Superior temporal gyrus (tissue), 1 donor: ENCODE measurements around the gene IL18RAP.
A peak's percentile ranks its signal among the peaks of the same experiment; 100 is the strongest.

Experiments
- DNase-seq: peaks from one replicate; pipeline ENCODE4 v3.0.0-alpha.2; 2016; ENCODE audit errors: extremely low spot score

Gene IL18RAP

DNA sequence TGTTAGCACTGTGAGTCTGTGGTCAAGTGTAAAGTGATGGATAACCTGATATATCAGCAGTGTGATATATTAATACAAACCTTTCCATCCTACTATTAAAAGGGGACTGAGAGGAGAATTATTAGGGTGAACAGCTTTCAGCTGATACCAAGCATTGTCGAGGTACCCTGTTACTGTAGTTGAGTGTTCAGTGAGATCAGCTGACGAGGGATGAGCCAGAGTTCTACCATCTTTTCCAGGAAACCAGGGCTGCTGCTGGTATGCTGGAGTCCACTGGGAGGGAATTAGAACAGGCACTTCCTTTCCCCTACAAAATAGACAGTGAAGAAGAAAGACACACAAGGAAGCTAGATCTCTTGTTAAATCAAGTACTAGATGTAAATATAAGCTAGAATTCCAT lies 408 bp downstream of the IL18RAP start:
- no peak for DNase-seq

DNA sequence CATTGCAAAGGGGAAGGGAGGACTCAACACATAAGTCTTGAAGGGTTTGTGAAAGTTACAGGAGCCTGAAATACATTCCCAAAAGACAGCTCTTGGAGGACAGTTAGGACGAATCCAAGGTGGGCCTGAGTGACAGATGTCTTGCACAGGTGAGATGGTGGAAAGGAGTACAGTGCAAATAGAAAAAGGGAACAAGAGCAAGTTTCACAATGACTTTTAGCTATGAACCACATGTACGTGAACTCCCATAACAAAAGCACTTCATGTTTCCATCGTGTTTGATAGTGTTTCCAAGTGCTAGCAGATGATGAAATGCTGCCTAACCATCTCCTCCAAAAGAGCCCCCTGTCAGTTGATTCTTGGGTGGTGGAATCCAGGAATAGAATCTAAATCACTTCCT lies 1.8 kb downstream of the IL18RAP start:
- no peak for DNase-seq

GRCh38 chr2:102425441-102426132 lies 2.6 kb downstream of the IL18RAP start:
- DNase-seq = no peak

GRCh38 chr2:102427249-102427648 lies 4.3 kb downstream of the IL18RAP start:
- no peak for DNase-seq

- DNase-seq = no peak
Observed at GRCh38 chr2:102428573-102428972, 5.6 kb downstream of the IL18RAP start.

DNA sequence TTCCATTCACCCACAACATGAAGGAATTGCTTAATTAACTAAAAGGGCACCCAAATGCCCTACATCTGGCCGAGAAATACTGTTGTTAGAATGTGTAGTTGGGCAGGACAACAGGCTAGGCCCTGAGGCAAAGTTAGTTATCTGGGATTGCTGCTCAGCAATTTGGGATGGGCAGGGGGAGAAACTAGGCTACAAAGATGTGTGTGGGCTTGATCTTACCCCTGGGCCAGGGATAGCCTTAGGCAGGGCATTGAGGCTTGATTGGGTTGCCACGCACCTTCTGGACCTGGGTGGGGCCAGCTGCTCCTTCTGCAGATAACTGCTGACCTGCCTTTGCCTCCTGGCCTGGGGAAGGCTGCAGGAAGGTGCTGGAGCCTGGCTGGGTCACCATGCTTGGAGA lies 9.4 kb downstream of the IL18RAP start:
- no peak for DNase-seq

GRCh38 chr2:102433973-102434654 lies 11.2 kb downstream of the IL18RAP start:
- DNase-seq = no peak

- no peak for DNase-seq
Observed at GRCh38 chr2:102434655-102435381, 11.9 kb downstream of the IL18RAP start.

- no peak for DNase-seq
Observed at GRCh38 chr2:102435741-102436140, 12.8 kb downstream of the IL18RAP start.

DNA sequence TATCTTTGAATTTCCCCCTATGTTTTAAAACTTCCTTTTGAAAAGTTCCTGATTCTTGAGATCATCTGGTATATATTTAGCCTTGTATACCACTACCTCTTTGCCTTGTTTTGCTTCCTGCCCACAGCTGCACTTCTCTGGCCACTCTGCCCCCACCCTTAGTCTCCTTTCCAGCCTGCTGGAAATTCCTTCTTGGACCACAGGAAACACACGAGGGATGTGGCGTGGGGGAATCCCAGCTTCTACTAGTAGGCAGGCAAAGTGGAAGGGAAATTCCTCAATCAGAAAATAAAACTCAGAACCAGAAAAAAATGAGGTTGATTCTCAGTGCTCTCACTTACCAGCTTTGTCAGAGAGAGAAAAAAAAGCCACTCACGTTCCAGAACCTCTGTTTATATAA lies 13.4 kb downstream of the IL18RAP start:
- no peak for DNase-seq

- DNase-seq = no peak
Observed at GRCh38 chr2:102437122-102437521, 14.2 kb downstream of the IL18RAP start.

- no peak for DNase-seq
Observed at GRCh38 chr2:102438111-102438510, 15.2 kb downstream of the IL18RAP start.

- no peak for DNase-seq
Observed at GRCh38 chr2:102438578-102438977, 15.6 kb downstream of the IL18RAP start.

DNA sequence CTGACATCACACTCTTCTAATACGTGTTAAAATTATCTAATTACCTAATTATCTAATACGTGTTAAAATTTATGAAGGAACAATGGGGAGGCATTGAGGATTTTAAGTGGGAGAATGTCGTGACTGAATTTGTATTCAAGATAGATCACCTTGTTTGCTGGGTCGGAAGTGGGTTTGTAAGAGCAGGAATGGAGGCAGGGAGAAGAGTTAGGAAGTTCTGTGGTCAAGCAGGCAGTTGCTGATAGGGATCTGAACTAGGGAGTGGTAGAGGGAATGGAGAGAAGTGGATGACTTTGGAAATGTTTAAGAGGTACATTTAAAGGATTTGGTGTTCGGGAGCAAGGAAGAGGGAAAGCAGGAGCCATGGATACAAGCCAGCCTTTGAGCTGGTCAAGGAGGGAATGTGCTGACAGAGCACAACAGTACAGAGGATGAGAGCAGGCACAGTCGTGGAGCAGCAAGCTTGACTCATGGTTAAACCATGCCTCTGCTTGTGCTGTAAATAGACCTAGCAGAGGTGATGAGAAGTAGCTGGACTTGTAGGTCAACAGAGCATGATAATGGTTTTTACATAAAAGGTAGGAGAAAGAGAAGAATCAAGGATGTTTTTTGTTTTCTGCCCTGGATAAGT lies 16.2 kb downstream of the IL18RAP start:
- DNase-seq = no peak

DNA sequence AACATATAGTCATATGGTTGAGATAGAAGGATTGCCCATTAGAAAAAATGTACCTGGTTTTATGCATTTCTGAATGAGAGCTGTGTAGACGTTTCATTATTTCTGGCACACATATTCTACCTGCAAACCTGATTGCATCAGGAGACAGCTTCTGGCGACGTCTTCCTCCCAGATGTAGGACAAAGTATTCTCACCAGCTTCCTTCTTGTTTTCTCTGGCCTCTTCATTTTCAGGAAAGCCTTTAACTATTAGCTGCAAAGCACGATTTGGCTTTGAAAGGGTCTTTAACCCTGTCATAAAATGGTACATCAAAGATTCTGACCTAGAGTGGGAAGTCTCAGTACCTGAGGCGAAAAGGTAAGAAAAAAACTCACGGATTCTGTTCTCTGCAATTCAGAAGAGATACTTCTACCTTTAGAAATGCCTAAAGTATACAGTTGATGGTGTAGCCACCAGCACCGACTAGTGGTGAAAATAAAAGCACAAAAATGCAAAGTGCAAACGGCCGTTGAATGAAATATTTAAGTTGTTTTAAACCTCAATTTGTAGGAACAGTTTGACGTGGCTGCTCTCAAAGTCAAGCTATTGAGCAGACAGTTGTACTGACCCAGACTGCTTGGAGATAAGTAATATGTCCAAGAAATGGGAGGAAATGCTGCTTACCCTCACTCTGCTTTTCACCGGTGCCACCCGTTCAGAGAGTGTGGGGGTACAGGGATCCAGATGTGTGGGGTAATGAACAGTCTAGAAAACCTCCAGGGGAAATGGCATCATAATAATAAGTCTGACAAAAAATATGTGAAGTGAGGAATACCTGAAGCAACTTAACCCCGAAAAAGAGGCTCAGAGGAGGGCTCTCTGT lies 20.2 kb downstream of the IL18RAP start:
- DNase-seq = peak; percentile 76

DNA sequence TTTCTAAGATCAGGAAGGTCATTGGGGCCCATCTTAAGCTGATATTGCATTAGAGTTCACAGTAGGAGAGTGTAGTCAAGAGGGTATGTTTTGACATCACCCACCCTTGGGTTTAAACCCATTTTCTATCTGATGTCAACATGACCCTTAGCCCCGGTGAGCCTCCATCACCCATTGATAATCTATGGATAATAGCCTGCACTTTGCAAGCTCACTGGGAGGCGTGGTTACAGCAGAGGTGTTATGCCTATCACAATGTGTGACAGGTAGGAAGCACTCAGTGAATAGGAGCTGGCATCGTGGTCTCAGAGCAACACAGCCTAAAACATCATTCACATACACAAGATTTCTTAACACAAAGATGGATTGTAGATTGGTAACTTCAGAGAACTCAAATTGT lies 21.3 kb downstream of the IL18RAP start:
- no peak for DNase-seq

DNA sequence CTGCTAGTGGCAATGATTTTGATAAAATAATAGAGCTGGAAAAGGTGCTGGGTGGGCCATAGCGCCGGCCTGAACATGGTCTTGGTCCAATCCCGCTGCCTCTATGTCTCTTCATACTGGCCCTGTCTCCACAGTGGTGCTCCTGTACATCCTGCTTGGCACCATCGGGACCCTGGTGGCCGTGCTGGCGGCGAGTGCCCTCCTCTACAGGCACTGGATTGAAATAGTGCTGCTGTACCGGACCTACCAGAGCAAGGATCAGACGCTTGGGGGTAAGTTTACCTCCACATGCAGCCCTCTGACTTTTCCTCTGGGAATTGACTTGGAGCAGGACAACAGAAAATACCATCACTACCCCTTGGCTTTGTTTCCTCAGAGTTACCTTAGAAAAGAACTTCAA lies 24.0 kb downstream of the IL18RAP start:
- DNase-seq = no peak

DNA sequence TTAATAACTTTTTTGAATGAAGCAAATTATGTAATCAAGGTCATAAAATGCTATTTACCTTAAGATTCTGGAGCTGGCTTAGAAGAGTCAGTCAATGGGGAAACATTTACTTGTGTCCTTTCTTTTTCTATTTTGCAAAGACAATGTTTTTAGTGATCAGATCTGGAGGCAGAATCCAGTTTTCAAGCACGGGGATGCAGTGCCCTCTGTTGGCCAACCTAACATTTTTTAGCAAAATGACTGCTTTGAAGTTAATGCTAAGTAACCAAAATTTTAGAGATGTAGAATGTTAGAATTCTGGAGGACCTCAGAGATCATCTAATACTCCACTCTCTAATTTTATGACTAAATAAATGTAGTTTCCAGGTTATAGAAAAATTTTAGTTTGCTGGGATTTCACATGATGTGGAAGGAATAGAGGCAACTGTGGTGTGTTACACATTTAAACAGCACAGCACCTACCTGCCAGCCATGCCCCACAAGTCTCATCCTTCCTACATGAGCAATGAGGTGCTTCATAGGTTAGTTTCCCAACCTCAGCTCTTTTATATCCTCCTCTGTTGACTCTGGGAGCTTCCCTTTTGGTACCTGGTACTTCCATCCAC lies 26.5 kb downstream of the IL18RAP start:
- peak; percentile 84 for DNase-seq

GRCh38 chr2:102451968-102452367 lies 29.0 kb downstream of the IL18RAP start:
- DNase-seq = no peak

- no peak for DNase-seq
Observed at GRCh38 chr2:102453501-102453900, 30.5 kb downstream of the IL18RAP start.

- DNase-seq = no peak
Observed at GRCh38 chr2:102455061-102455670, 32.2 kb downstream of the IL18RAP start.
